ENCODE measurements around the gene ADAM12. TPM values are rescaled to one million over a fixed set of nuclear protein-coding genes. Genes with fewer than 3 reads are reported as not detected.

ADAM12 gene
- total RNA-seq, 2 donors from 2014 or later, result 0.46 TPM; not detected in 1

- Histone ChIP-seq H3K9me3 (ENCODE audit: control insufficient read depth, low read length) (no peaks in the 10 kb centered on the region), H3K4me1 (ENCODE audit: control insufficient read depth, insufficient read depth, low read length) (no peaks in the 10 kb centered on the region), H3K27ac (ENCODE audit: low read depth, low read length) (no peak overlapping the region), H3K9ac (ENCODE audit: extremely low read depth, low read length, poor library complexity, severe bottlenecking) (no peak overlapping the region), H3K36me3 (ENCODE audit: control insufficient read depth, insufficient read depth, low read length) (no peaks in the 10 kb centered on the region), H3K4me3 (ENCODE audit: low read length) (no peak overlapping the region), H3K27me3 (ENCODE audit: control insufficient read depth, insufficient read depth, low read length, poor library complexity, severe bottlenecking) (no peaks in the 10 kb centered on the region)
- DNase-seq, result no peak
- no peaks in the 10 kb centered on the region for H3K9me3 Mint-ChIP-seq
- no peaks in the 10 kb centered on the region for H3K27me3 Mint-ChIP-seq (ENCODE audit: insufficient read depth)
- H3K4me3 Mint-ChIP-seq, result no peak overlapping the region
- no peak for TF ChIP-seq CTCF (conservative IDR thresholded peaks at IDR 0.05)
- H3K27ac Mint-ChIP-seq, result no peak overlapping the region
- WGBS, 2 experiments (ENCODE audit: insufficient coverage in 1 of 2, insufficient read length in 1 of 2), result 92 to 95% methylated on average over 8 to 10 of the region's 10 CpGs
- no peaks in the 10 kb centered on the region for H3K36me3 Mint-ChIP-seq (ENCODE audit: low read depth)
- H3K4me1 Mint-ChIP-seq, result peaks cover 11% of the 10 kb centered on the region
Observed at GRCh38 chr10:126042906-126043305, 345.4 kb downstream of the ADAM12 start.

- Histone ChIP-seq H3K9ac (ENCODE audit: extremely low read depth, low read length, poor library complexity, severe bottlenecking) (no peak overlapping the region), H3K9me3 (ENCODE audit: control insufficient read depth, low read length) (no peaks in the 10 kb centered on the region)
- H3K4me1 Mint-ChIP-seq, result peaks cover 11% of the 10 kb centered on the region
Observed at GRCh38 chr10:126042354-126042753, 345.9 kb downstream of the ADAM12 start.

DNA sequence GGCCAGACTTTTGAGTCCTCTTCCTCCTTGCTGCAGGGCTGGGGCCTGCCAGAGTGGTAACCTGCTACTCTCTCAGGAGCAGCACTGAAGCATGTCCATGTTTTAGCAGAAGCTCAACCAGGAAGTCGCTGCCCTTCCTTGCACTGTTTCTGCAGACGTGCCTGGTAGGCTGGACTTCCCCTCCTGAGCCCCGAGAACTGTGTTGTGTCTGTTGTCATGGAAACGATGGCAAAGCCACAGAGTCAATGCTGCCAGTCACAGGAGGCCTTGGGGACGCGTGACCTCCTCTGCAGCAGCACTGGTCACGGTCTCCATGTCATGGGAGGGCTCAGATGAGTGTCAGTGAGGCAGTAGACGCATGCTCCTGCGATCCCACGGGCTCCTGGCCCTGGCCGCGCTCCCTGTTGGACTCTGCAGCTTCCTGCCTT, 346.5 kb downstream of the ADAM12 start:
- no peak overlapping the region for H3K9ac ChIP-seq (ENCODE audit: extremely low read depth, low read length, poor library complexity, severe bottlenecking)
- H3K9me3 Mint-ChIP-seq, result no peaks in the 10 kb centered on the region
- H3K4me1 ChIP-seq (ENCODE audit: control insufficient read depth, insufficient read depth, low read length), result no peaks in the 10 kb centered on the region
- H3K4me3 ChIP-seq (ENCODE audit: low read length), result no peak overlapping the region
- no peak overlapping the region for H3K4me3 Mint-ChIP-seq
- H3K36me3 ChIP-seq (ENCODE audit: control insufficient read depth, insufficient read depth, low read length), result no peaks in the 10 kb centered on the region
- no peaks in the 10 kb centered on the region for H3K9me3 ChIP-seq (ENCODE audit: control insufficient read depth, low read length)
- H3K4me1 Mint-ChIP-seq, result peaks cover 11% of the 10 kb centered on the region
- H3K27me3 ChIP-seq (ENCODE audit: control insufficient read depth, insufficient read depth, low read length, poor library complexity, severe bottlenecking), result no peaks in the 10 kb centered on the region
- H3K27ac Mint-ChIP-seq, result peak overlapping the region; percentile 82
- WGBS, 2 experiments (ENCODE audit: insufficient coverage in 1 of 2, insufficient read length in 1 of 2), result 70 to 84% methylated on average over 8 to 12 of the region's 12 CpGs
- DNase-seq, result peak; percentile 83
- peak overlapping the region; percentile 75 for H3K27ac ChIP-seq (ENCODE audit: low read depth, low read length)
- TF ChIP-seq CTCF (conservative IDR thresholded peaks at IDR 0.05), result no peak
- no peaks in the 10 kb centered on the region for H3K27me3 Mint-ChIP-seq (ENCODE audit: insufficient read depth)
- H3K36me3 Mint-ChIP-seq (ENCODE audit: low read depth), result no peaks in the 10 kb centered on the region

More at GRCh38 chr10:126042354-126042753, 345.9 kb downstream of the ADAM12 start:
- H3K4me1 ChIP-seq (ENCODE audit: control insufficient read depth, insufficient read depth, low read length), result no peaks in the 10 kb centered on the region
- no peaks in the 10 kb centered on the region for H3K36me3 ChIP-seq (ENCODE audit: control insufficient read depth, insufficient read depth, low read length)
- no peak for TF ChIP-seq CTCF (conservative IDR thresholded peaks at IDR 0.05)
- Mint-ChIP-seq H3K9me3 (no peaks in the 10 kb centered on the region), H3K4me3 (no peak overlapping the region), H3K27me3 (ENCODE audit: insufficient read depth) (no peaks in the 10 kb centered on the region), H3K36me3 (ENCODE audit: low read depth) (no peaks in the 10 kb centered on the region), H3K27ac (peak overlapping the region; percentile 82)
- DNase-seq, result no peak
- no peaks in the 10 kb centered on the region for H3K27me3 ChIP-seq (ENCODE audit: control insufficient read depth, insufficient read depth, low read length, poor library complexity, severe bottlenecking)
- 83 to 86% methylated on average over 1 to 4 of the region's 4 CpGs for WGBS, 2 experiments (ENCODE audit: insufficient coverage in 1 of 2, insufficient read length in 1 of 2)
- peak overlapping the region; percentile 75 for H3K27ac ChIP-seq (ENCODE audit: low read depth, low read length)
- H3K4me3 ChIP-seq (ENCODE audit: low read length), result no peak overlapping the region

All from endodermal cell (in vitro differentiated cells).